WTC11 (cell line): Measurements from ENCODE around the gene NAPSA. TPM values are rescaled to one million over a fixed set of nuclear protein-coding genes. Genes with fewer than 3 reads are reported as not detected.
A peak's percentile ranks its signal among the peaks of the same experiment; 100 is the strongest.

Experiments
- ATAC-seq: fragments of 200-7000 bp; cut with Tn5 transposase; 2 replicates; pipeline ENCODE4 v1.10.0; 2021; ENCODE audit warnings: mild to moderate bottlenecking, moderate library complexity
- CTCF ChIA-PET: fragments of 300-600 bp; sonication (Branson Sonifier 250); formaldehyde crosslinking; loops from one replicate; lab custom pipeline; 2021; ENCODE audit warnings: antibody characterized with exemption; lab: Charles Lee
- POLR2A ChIA-PET: fragments of 350-600 bp; sonication (Branson Sonifier 250); formaldehyde crosslinking; loops from one replicate; lab custom pipeline; 2021; ENCODE audit warnings: antibody characterized with exemption; lab: Charles Lee
- DNase-seq: peaks from one replicate; pipeline ENCODE4 v3.0.0; 2021; ENCODE audit warnings: low spot score
- H3K27ac Mint-ChIP-seq: 2 replicates; pipeline ENCODE4 v1.8.0; 2021; ENCODE audit warnings: mixed read lengths
- H3K27me3 Mint-ChIP-seq: 2 replicates; pipeline ENCODE4 v1.8.0; 2021; ENCODE audit warnings: low read depth, mild to moderate bottlenecking, moderate library complexity, mixed read lengths
- H3K36me3 Mint-ChIP-seq: 2 replicates; pipeline ENCODE4 v1.8.0; 2021; ENCODE audit warnings: mixed read lengths
- H3K4me1 Mint-ChIP-seq: 2 replicates; pipeline ENCODE4 v1.8.0; 2022; ENCODE audit warnings: mixed read lengths
- H3K4me3 Mint-ChIP-seq: 2 replicates; pipeline ENCODE4 v1.8.0; 2021; ENCODE audit warnings: mild to moderate bottlenecking, moderate library complexity, mixed read lengths
- H3K9me3 Mint-ChIP-seq: 2 replicates; pipeline ENCODE4 v1.8.0; 2021; ENCODE audit warnings: mixed read lengths
- CREM ChIP-seq: sonication (generic); formaldehyde crosslinking; IDR thresholded peaks from 2 replicates; pipeline ENCODE4 v1.8.1; 2022; ENCODE audit warnings: mild to moderate bottlenecking, missing genetic modification reagents, moderate library complexity
- ETV6 ChIP-seq: sonication (generic); formaldehyde crosslinking; IDR thresholded peaks from 2 replicates; pipeline ENCODE4 v1.8.1; 2022; ENCODE audit warnings: mild to moderate bottlenecking, missing genetic modification reagents
- FOXJ3 ChIP-seq: sonication (generic); formaldehyde crosslinking; IDR thresholded peaks from 2 replicates; pipeline ENCODE4 v1.9.0; 2021; ENCODE audit warnings: missing genetic modification reagents, mild to moderate bottlenecking, borderline replicate concordance
- FOXP1 ChIP-seq: sonication (generic); formaldehyde crosslinking; IDR thresholded peaks from 2 replicates; pipeline ENCODE4 v1.8.0; 2022; ENCODE audit warnings: missing genetic modification reagents, mild to moderate bottlenecking, moderate library complexity, borderline replicate concordance
- JAZF1 ChIP-seq: fragments of 250-450 bp; sonication (Bioruptor Pico); IDR thresholded peaks from 2 replicates; pipeline ENCODE4 v1.9.0; 2021; ENCODE audit warnings: moderate library complexity, mild to moderate bottlenecking, inconsistent platforms
- MYBL2 ChIP-seq: sonication (generic); formaldehyde crosslinking; IDR thresholded peaks from 2 replicates; pipeline ENCODE4 v1.8.1; 2023; ENCODE audit warnings: mild to moderate bottlenecking, moderate library complexity, missing genetic modification reagents
- NR1H2 ChIP-seq: sonication (generic); formaldehyde crosslinking; IDR thresholded peaks from 2 replicates; pipeline ENCODE4 v1.9.0; 2021; ENCODE audit warnings: mild to moderate bottlenecking, moderate library complexity, missing genetic modification reagents
- OVOL2 ChIP-seq: fragments of 250-450 bp; sonication (Bioruptor Pico); IDR thresholded peaks from 2 replicates; pipeline ENCODE4 v1.9.0; 2021; ENCODE audit warnings: mild to moderate bottlenecking, borderline replicate concordance
- RORB ChIP-seq: fragments of 250-450 bp; sonication (Bioruptor Pico); IDR thresholded peaks from 2 replicates; pipeline ENCODE4 v1.9.0; 2021; ENCODE audit warnings: mild to moderate bottlenecking
- SMAD3 ChIP-seq: sonication (generic); formaldehyde crosslinking; IDR thresholded peaks from 2 replicates; pipeline ENCODE4 v1.8.0; 2022; ENCODE audit warnings: missing genetic modification reagents, mild to moderate bottlenecking, borderline replicate concordance
- SOX15 ChIP-seq: fragments of 250-450 bp; sonication (Bioruptor Pico); IDR thresholded peaks from 2 replicates; pipeline ENCODE4 v1.9.0; 2021; ENCODE audit warnings: mild to moderate bottlenecking
- TP53 ChIP-seq: sonication (generic); formaldehyde crosslinking; IDR thresholded peaks from 2 replicates; pipeline ENCODE4 v1.8.1; 2023; ENCODE audit warnings: mild to moderate bottlenecking, missing genetic modification reagents
- ZNF121 ChIP-seq: sonication (generic); formaldehyde crosslinking; IDR thresholded peaks from 2 replicates; pipeline ENCODE4 v1.8.0; 2023; ENCODE audit warnings: missing genetic modification reagents
- ZNF263 ChIP-seq: sonication (generic); formaldehyde crosslinking; IDR thresholded peaks from 2 replicates; pipeline ENCODE4 v1.8.1; 2022; ENCODE audit warnings: low read depth, mild to moderate bottlenecking, moderate library complexity, missing genetic modification reagents
- ZNF671 ChIP-seq: fragments of 250-450 bp; sonication (Bioruptor Pico); IDR thresholded peaks from 2 replicates; pipeline ENCODE4 v1.8.0; 2021; ENCODE audit warnings: mild to moderate bottlenecking
- total RNA-seq: library from RNA; stranded (reverse); gene quantifications from 3 replicates; pipeline ENCODE4 v1.2.3, GENCODE V29; 2021
- TF ChIP-seq, protein P1 (sequence below): sonication (generic); formaldehyde crosslinking; IDR thresholded peaks from 2 replicates; pipeline ENCODE4 v1.8.0; 2022; ENCODE audit warnings: mild to moderate bottlenecking, missing genetic modification reagents
- TF ChIP-seq, protein P2 (sequence below): fragments of 250-450 bp; sonication (Bioruptor Pico); IDR thresholded peaks from 2 replicates; pipeline ENCODE4 v1.9.0; 2021; ENCODE audit warnings: moderate library complexity, mild to moderate bottlenecking, inconsistent platforms, borderline replicate concordance
- TF ChIP-seq, protein P3 (sequence below): sonication (generic); formaldehyde crosslinking; IDR thresholded peaks from 2 replicates; pipeline ENCODE4 v1.8.1; 2022; ENCODE audit warnings: mild to moderate bottlenecking, moderate library complexity, missing genetic modification reagents
- TF ChIP-seq, protein P4 (sequence below): sonication (generic); formaldehyde crosslinking; IDR thresholded peaks from 2 replicates; pipeline ENCODE4 v1.8.0; 2022; ENCODE audit warnings: missing genetic modification reagents
- TF ChIP-seq, protein P5 (sequence below): sonication (generic); formaldehyde crosslinking; IDR thresholded peaks from 2 replicates; pipeline ENCODE4 v1.8.1; 2022; ENCODE audit warnings: mild to moderate bottlenecking, missing genetic modification reagents, moderate library complexity, borderline replicate concordance
- TF ChIP-seq, protein P6 (sequence below): sonication (generic); formaldehyde crosslinking; IDR thresholded peaks from 2 replicates; pipeline ENCODE4 v1.8.1; 2023; ENCODE audit warnings: mild to moderate bottlenecking, missing genetic modification reagents, moderate library complexity
- TF ChIP-seq, protein P7 (sequence below): sonication (generic); formaldehyde crosslinking; IDR thresholded peaks from 2 replicates; pipeline ENCODE4 v1.8.1; 2023; ENCODE audit warnings: mild to moderate bottlenecking, missing genetic modification reagents

The NAPSA gene
- total RNA-seq, 1 experiment from 2014 or later, result 2.7 TPM

DNA sequence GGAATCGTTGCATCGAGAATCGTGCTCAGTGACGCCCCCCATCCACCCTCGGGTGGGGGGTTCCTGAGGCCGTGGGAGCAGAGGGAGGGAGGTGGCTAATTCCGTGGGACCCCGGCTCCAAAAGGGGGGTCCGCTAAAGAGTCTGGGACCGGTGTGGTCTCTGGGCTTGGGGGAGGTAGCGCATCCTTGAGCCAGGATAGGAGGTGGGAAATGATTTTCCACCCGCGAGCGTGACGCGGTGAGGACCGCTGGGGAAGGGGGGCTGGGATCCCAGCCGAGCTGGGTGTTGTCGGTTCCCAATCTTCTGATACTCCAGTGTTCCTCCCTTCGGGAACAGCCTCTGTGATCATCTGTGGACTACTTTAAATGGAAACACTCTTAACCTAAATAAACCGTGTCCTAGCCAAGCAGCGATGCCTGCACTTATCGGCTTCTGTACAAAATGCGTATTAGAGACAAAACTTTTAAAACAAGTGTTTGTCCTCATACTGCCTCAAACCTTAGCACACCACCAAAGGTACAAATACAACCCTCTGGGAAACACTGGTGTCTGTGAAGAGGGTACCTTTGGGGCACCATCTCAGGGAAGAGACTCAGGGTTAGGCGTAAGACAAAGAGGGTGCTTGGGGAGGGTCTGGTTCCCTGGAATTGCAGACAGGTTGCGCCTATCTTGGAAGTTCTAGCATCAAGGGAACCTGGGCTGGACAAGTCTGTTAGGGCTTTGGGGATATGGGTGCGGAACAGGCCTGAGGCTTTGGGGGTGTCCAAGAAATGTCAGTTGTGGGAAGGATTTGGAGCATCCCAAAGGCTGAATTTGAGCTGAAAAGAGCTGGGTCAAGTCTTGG is 52.2 kb downstream of the NAPSA start:
- no peak for ATAC-seq
- Mint-ChIP-seq H3K9me3 (0 out of 2 replicates have a peak, but pooled peaks cover 2% of the 10 kb centered on the region), H3K27me3 (peaks cover 29% of the 10 kb centered on the region), H3K36me3 (peaks cover 5% of the 10 kb centered on the region), H3K4me3 (peak overlapping the region; percentile 82)
- no peak for DNase-seq
- ChIA-PET CTCF (interaction anchor here (0.5 to 3.5 kb wide), 28 partner anchors 7 to 770 kb away, joined by 3 to 34 read pairs (median 5); partner anchors contain the start of gene KCNC3), POLR2A (interaction anchor here (0.8 to 1.5 kb wide), 8 partner anchors 13 to 47 kb away, joined by 3 to 13 read pairs (median 7); partner anchors contain the start of gene KCNC3)
- TF ChIP-seq, protein P1, sequence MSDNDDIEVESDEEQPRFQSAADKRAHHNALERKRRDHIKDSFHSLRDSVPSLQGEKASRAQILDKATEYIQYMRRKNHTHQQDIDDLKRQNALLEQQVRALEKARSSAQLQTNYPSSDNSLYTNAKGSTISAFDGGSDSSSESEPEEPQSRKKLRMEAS (CRISPR knock-in tag), result 0 out of 2 replicates have a peak, but pooled peaks have one; percentile 8
- TF ChIP-seq, protein P2, sequence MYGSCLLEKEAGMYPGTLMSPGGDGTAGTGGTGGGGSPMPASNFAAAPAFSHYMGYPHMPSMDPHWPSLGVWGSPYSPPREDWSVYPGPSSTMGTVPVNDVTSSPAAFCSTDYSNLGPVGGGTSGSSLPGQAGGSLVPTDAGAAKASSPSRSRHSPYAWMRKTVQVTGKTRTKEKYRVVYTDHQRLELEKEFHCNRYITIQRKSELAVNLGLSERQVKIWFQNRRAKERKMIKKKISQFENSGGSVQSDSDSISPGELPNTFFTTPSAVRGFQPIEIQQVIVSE (CRISPR knock-in tag), result no peak
- TF ChIP-seq OVOL2 (CRISPR knock-in tag), result no peak
- TF ChIP-seq, protein P3, sequence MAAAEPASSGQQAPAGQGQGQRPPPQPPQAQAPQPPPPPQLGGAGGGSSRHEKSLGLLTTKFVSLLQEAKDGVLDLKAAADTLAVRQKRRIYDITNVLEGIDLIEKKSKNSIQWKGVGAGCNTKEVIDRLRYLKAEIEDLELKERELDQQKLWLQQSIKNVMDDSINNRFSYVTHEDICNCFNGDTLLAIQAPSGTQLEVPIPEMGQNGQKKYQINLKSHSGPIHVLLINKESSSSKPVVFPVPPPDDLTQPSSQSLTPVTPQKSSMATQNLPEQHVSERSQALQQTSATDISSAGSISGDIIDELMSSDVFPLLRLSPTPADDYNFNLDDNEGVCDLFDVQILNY (CRISPR knock-in tag), result 0 out of 2 replicates have a peak, but pooled peaks have one; percentile 27
- 0 out of 2 replicates have a peak, but pooled peaks have one; percentile 8 for TF ChIP-seq ZNF121 (CRISPR knock-in tag)
- no peak for TF ChIP-seq TP53 (CRISPR knock-in tag)
- 0 out of 2 replicates have a peak, but pooled peaks have one; percentile 60 for TF ChIP-seq CREM (CRISPR knock-in tag)
- TF ChIP-seq, all 79 proteins: peak for 4
- Mint-ChIP-seq H3K4me1 (peaks cover 30% of the 10 kb centered on the region), H3K27ac (peak overlapping the region; percentile 98)

DNA sequence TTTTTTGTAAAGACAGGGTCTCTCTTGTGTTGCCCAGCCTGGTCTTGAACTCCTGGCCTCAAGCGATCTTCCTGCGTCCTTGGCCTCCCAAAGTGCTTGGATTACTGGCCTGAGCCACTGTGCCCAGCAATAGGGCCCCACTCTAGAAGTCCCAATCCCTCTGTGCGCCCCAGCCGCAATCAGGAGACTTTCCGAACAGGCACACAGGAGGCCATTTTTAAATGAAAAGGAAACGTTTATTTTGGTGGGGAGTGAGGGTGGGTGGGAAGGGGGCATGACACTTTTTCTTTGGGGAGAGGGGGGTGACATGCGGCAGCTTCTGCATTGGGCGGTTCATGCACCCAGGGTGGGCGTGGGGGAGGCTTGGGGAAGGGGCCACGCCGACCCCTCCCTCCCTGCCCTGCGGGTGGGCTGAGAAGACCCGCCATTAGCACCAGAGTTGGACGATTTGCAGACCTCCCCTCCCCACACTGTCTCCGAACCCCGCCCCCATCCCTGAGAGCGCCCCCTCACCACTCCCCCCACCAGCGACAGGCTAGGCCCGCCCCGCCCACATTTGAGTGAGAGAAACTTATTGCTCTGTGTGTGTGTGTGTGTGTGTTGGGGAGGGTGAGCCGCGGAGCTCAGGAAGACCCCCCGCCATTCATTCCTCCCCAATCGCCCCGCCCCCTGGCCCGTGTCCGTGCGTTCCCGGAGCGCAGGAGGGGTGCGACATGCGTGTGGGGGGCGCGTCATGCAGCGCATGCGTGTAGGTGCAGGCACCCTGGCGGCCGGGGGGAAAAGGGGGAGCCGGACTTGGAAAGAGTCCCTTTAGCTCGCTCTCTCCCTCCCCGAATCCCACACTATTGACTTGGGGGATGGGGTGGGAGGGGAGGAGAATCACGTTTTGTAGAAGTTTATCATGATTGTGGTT is 53.5 kb downstream of the NAPSA start:
- ChIA-PET POLR2A (interaction anchor here (0.7 to 1.4 kb wide), 5 partner anchors 14 to 47 kb away, joined by 5 to 8 read pairs (median 6); partner anchors contain the start of gene KCNC3), CTCF (interaction anchor here (0.5 to 2.8 kb wide), 15 partner anchors 14 to 581 kb away, joined by 3 to 16 read pairs (median 4); partner anchors contain the start of gene KCNC3)
- Mint-ChIP-seq H3K27me3 (peaks cover 41% of the 10 kb centered on the region), H3K4me1 (peaks cover 26% of the 10 kb centered on the region), H3K4me3 (peak overlapping the region; percentile 82), H3K27ac (peak overlapping the region; percentile 91), H3K9me3 (peaks cover 12% of the 10 kb centered on the region), H3K36me3 (peaks cover 15% of the 10 kb centered on the region)
- peak; percentile 82 for DNase-seq
- ATAC-seq, result peak; percentile 9
- 0 out of 2 replicates have a peak, but pooled peaks have one; percentile 21 for TF ChIP-seq ZNF671
- TF ChIP-seq, protein P4, sequence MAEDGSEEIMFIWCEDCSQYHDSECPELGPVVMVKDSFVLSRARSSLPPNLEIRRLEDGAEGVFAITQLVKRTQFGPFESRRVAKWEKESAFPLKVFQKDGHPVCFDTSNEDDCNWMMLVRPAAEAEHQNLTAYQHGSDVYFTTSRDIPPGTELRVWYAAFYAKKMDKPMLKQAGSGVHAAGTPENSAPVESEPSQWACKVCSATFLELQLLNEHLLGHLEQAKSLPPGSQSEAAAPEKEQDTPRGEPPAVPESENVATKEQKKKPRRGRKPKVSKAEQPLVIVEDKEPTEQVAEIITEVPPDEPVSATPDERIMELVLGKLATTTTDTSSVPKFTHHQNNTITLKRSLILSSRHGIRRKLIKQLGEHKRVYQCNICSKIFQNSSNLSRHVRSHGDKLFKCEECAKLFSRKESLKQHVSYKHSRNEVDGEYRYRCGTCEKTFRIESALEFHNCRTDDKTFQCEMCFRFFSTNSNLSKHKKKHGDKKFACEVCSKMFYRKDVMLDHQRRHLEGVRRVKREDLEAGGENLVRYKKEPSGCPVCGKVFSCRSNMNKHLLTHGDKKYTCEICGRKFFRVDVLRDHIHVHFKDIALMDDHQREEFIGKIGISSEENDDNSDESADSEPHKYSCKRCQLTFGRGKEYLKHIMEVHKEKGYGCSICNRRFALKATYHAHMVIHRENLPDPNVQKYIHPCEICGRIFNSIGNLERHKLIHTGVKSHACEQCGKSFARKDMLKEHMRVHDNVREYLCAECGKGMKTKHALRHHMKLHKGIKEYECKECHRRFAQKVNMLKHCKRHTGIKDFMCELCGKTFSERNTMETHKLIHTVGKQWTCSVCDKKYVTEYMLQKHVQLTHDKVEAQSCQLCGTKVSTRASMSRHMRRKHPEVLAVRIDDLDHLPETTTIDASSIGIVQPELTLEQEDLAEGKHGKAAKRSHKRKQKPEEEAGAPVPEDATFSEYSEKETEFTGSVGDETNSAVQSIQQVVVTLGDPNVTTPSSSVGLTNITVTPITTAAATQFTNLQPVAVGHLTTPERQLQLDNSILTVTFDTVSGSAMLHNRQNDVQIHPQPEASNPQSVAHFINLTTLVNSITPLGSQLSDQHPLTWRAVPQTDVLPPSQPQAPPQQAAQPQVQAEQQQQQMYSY (CRISPR knock-in tag), result no peak
- TF ChIP-seq, protein P5, sequence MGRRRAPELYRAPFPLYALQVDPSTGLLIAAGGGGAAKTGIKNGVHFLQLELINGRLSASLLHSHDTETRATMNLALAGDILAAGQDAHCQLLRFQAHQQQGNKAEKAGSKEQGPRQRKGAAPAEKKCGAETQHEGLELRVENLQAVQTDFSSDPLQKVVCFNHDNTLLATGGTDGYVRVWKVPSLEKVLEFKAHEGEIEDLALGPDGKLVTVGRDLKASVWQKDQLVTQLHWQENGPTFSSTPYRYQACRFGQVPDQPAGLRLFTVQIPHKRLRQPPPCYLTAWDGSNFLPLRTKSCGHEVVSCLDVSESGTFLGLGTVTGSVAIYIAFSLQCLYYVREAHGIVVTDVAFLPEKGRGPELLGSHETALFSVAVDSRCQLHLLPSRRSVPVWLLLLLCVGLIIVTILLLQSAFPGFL (CRISPR knock-in tag), result no peak
- TF ChIP-seq FOXJ3, result no peak
- TF ChIP-seq ETV6, result peak; percentile 67; the same call in 1 of the 2 replicates
- TF ChIP-seq FOXP1 (CRISPR knock-in tag), result peak; percentile 65
- TF ChIP-seq ZNF263 (CRISPR knock-in tag), result no peak
- TF ChIP-seq, protein P6, sequence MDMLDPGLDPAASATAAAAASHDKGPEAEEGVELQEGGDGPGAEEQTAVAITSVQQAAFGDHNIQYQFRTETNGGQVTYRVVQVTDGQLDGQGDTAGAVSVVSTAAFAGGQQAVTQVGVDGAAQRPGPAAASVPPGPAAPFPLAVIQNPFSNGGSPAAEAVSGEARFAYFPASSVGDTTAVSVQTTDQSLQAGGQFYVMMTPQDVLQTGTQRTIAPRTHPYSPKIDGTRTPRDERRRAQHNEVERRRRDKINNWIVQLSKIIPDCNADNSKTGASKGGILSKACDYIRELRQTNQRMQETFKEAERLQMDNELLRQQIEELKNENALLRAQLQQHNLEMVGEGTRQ (CRISPR knock-in tag), result no peak
- no peak for TF ChIP-seq SMAD3 (CRISPR knock-in tag)
- no peak for TF ChIP-seq SOX15 (CRISPR knock-in tag)
- no peak for TF ChIP-seq JAZF1 (CRISPR knock-in tag)
- TF ChIP-seq NR1H2 (CRISPR knock-in tag), result no peak
- TF ChIP-seq MYBL2, result no peak
- TF ChIP-seq, protein P7, sequence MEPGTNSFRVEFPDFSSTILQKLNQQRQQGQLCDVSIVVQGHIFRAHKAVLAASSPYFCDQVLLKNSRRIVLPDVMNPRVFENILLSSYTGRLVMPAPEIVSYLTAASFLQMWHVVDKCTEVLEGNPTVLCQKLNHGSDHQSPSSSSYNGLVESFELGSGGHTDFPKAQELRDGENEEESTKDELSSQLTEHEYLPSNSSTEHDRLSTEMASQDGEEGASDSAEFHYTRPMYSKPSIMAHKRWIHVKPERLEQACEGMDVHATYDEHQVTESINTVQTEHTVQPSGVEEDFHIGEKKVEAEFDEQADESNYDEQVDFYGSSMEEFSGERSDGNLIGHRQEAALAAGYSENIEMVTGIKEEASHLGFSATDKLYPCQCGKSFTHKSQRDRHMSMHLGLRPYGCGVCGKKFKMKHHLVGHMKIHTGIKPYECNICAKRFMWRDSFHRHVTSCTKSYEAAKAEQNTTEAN (CRISPR knock-in tag), result 0 out of 2 replicates have a peak, but pooled peaks have one; percentile 31
- TF ChIP-seq RORB (CRISPR knock-in tag), result no peak
